Activated CD4-positive, CD25-positive, alpha-beta regulatory T cell treated with anti-CD3 and anti-CD28 coated beads, Interleukin-2, amount 50 U/mL, for 72 hours (primary cell): ENCODE results near the gene ANXA6.
"Not testable (repeated sequence)": the region's sequence is repeated elsewhere in the genome, so short reads cannot be mapped to it uniquely, and the experiment has no call there.

ENCODE experiments used
- DNase-seq: peaks from one replicate; pipeline ENCODE4 v3.0.0; 2021

The ANXA6 gene

DNA sequence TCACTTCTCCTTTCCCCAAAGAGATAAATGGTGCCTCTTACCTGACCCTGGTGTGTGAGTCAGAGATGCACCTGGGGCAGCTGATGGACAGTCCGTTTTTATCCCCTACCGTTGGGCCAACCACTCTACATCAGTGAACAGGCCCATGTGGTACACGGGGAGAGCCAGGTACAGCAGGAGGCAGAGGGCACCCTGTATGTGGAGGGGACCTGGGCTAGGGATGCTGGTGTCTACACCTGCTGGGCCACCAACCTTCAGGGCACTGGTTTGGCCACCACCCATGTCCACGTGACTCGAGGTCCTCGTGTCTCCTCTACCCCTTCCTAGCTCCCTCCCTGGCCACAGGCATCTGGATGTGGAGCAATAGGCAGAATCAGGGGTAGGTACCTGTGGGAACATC lies 22.7 kb upstream of the ANXA6 start:
- DNase-seq = no peak

DNA sequence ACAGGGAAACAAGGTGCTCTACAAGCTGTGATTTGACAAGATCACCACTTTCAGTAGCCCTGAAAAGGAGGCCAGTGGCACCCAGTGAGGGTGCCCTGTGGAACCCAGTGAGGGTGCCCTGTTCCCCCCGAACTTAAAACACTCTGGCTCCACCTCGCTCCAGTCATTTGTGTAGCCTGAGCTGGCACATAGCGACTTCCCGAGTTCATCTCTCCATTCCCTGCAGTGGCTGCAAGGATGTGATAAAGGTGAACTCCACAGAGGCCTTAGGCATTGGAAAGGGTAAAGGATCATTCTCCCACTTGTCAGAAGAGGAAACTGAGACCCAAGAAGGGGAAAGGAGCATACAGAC lies 21.9 kb upstream of the ANXA6 start:
- DNase-seq = no peak

DNA sequence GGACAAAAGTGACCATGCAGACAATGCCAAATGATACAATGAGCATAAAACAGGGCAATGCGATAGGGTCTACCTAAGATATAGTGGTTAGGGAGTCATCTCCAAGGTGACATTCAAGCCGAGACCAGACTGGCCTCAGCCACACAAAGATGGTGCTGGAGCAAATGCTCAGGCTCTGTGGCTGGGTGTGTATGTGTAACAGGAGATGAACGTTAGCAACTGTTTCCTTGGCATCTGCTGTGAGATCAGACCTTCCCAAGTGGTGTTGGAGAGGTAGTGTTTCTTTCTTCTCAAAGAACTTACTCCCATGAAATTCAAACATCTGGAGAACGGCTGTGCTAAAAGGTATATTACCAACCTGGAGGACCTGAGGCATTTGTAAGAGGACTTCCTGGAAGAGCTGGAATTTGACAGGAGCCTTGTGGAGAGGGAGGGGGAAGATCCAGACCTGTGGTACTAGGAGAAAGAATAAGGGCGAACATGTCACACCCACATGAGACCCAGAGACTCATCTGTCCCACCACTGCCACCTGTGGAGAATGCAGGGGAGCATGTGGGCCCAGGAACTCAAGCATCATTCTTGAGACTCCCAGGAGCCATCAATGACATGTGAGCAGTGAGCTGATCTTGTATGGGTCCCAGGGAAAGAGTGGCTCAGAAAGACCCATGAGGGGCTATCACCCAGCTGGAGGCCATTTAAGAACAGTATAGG lies 21.4 kb upstream of the ANXA6 start:
- DNase-seq = no peak

DNA sequence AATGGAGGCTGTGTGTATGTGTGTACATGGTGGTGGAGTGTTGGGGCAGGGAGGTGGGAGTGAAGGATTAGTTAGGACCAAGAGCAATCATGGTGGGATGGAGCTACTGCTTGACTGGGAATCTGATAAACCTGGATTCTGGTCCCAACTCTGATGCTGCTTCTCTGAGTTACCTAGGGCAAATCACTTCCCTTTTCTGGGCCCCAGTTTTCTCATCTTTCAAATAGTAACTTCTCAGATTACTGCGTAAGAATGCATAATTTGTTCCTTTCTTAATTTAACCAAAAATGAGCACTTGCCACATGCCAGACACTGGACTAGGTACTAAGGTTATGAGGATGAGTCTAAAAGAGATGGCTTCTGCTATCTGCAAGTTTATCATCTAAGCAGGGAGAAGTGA lies 20.8 kb upstream of the ANXA6 start:
- no peak for DNase-seq

DNA sequence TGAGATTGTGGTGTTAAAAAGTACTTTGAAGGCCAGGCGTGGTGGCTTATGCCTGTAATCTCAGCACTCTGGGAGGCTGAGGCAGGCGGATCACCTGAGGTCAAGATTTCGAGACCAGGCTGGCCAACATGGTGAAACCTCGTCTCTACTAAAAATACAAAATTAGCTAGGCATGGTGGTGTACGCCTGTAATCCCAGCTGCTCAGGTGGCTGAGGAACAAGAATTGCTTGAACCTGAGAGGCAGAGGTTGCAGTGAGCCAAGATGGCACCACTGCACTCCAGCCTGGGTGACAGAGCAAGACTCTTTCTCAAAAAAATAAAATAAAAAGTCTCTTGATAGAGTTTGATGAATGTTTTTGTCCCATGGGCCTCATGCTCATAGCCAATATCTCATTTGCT lies 18.7 kb upstream of the ANXA6 start:
- DNase-seq = not testable (repeated sequence)

DNA sequence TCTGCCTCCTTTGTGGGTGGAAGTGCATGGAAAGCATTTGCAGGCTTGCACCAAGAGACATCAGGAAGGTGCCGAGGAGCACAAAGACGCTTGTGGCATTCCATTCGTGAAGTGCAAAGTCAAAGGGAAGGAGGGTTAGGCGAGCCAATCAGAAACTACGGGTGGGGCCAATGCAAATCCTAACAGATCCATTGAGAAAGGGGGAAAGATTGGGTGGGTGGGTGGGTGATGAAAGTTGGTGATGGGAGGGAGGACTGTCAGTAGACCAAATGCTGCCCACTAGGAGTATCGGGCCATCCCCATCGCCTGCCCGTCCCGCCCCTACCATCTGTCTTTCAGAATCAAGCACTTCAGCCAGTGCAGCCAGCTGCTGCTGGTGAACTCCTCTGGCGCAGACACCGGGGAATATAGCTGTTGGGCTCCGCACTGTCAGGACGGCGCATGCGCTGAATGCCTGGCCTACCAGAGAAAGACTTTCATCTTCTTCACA lies 17.1 kb upstream of the ANXA6 start:
- no peak for DNase-seq

DNA sequence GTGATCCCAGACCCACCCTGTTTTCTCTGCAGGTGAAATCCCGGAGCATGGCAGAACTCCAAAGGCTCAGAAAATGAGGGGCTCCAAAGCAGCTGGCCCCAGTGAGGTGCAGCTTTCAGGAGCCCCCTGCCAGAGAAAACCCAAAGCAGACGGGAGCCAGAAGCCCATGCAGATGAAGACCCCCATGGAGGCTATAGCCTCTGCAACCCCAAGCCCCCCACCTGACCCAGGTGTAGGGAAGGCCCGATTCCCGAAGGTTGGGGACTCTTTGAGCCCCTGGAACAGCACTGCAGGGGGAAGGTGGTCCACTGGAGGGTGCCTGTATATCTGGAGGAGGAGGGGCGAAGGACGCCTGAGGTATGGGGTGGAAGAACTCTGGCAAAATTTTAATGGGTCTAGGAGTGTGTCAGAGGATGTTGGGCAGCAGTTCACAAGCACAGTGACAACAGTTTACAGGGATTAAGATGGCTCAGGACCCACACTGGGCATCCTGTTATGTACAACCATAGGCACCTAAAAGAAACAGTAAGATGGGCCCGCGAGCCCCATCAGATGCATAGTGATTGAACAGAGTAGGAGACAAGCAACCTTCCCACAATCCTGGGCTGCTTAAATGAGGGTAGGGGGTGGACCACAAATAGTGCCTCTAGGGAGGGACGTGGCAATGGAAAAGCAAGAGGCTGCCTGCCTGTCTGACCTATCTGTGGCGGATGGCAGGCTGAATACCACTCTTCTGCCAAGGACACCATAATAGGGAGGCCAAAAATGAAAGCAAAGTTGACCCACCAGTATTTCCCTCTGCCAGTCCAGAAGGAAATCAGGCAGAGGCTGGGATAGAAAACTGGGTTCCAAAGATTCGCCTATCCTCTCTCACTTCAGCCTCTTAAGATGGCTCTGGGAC lies 16.4 kb upstream of the ANXA6 start:
- DNase-seq = no peak

DNA sequence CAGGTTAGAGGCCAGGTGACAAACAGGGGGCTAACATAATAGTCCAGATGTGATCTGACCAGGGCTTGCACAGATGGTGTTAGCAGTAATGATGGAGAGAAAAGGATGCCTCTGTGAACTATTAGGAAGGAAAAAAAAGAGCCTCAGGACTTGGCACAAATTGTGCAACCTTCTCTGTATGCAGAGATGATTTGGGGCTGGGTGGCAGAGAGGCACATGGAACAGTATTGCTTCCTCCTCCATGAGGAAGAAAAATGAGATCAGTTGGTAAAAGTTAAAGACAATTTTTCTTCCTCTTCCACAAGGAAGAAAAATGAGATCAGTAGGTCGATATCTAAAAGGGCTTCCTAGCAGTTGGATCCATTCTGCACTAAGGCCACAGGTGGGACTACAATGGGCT lies 13.9 kb upstream of the ANXA6 start:
- DNase-seq = no peak

DNA sequence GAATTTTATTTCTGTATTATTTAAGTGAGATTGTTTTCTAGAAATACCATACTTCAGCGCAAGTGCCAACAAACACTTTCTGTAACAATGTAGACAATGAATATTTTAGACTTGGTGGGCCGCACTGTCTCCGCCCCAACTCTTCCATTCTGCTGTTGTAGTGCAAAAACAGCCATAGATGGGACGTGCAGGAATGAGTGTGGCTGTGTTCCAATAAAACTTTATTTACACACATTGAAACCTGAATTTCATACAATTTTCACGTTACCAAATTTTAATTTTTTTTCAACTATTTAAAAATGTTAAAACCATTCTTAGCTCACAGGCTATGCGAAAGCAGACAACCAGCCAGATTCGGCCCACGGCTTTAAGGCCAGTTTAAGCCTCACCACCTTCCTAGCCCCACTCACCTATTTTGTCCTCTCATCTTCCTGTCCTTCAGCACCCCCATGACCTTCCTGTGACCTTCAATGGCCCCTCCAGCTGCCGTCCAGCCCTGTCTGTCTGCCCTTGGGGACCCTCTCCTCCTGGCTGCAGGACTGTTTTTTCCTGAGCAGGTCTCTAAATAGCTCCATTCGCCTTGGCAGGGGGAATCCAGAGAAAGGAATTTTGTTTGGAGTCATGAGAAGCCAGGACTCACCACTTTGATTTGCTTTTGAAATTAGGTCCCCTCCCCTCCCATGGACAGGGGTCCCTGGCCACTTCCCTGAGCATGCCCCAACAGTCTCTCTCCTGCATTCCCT lies 11.2 kb upstream of the ANXA6 start:
- DNase-seq = no peak

DNA sequence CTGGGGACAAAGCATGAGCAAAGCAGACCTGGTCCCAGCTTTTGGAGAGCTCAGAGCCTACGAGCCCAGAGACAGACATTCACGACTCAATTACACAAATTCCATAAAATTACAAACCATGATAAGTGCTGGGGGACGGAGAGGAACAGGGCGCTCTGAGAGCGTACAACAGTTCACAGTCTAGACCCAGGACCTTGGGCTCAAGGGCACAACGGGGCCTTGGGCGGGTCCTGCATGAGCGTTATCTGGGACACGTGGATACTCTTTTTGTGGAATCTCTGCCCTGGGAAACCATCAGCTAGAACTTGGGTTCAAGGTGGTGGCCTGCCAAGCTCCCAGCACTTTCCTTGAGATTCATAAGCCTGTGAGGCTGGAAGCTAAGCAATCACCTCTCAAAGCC lies 9.4 kb upstream of the ANXA6 start:
- no peak for DNase-seq

DNA sequence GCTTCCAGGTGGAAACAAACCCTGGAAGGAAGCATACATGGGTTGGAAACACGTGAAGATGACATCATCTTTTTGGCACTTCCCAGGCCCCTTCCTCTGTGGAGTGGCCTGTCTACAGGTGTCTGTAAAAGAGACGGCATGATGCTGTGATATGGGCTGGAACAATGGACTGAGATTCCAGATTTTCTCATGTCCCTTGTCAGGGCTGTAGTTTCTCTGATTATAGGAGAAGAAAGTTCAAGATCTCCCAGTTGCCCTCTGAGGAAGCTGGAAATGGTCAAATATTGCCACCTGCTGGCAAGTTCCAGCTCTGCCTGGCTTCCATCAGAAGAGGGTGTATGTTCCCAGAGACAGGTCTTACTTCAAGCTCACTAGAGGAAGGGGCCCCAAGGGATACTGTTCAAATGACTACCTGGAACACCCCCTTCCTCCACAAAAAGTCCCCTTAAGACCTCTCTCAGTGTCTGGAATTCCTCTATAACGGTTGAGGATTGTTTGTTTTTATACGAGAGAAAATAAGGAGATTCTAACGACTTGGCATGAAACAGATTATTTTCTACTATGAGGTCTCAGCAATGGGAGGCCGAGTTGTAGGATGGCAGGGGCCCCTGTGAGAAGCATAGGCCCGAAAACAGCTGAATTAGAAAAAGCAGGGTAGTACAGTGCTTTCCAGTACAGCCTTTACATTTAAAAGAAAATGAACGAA lies 7.3 kb upstream of the ANXA6 start:
- peak; percentile 78 for DNase-seq

DNA sequence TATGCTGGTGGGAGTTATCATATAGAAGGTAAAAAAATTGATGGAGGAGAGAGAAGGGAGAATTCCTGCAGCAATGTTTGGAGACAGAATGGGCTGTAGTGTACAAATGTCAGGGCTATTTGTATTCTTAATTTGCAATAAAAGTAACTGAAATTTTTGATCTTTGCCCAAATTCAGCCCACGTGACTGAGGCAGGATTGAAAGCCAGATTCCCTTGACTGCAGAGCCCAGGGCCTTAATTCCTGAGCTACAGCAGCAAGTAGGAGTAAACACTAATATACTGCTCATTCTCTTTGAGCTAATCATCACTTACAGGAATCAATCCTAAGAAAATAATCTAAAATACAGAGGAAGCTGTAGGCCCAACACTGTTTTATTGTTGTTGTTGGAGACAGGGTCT lies 5.2 kb upstream of the ANXA6 start:
- no peak for DNase-seq

DNA sequence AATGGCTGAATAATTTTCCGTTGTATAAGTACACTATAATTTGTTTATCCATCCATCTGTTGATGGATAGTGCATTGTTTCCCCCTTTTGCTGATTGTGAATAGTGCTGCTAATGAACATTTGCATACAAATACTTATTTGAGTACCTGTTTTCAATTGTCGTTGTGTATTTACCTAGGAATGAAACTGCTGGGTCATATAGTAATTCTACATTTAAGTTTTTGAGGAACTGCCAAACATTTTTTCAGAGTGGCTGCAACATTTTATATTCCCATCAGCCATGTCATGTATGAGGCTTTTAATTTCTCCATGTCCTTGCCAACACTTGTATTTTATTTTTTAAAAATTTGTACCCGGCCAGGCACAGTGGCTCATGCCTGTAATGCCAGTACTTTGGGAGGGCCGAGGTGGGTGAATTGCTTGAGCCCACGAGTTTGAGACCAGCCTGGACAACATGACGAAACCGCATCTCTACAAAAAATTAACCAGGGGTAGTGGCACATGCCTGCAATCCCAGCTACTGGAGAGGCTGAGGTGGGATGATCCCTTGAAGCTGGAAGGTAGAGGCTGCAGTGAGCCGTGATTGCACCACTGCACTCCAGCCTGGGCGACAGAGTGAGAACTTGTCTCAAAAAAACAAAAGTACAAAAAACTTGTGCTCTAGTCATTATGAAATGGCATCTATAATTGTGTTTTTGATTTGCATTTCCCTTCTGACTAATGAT lies 2.2 kb upstream of the ANXA6 start:
- DNase-seq = no peak

DNA sequence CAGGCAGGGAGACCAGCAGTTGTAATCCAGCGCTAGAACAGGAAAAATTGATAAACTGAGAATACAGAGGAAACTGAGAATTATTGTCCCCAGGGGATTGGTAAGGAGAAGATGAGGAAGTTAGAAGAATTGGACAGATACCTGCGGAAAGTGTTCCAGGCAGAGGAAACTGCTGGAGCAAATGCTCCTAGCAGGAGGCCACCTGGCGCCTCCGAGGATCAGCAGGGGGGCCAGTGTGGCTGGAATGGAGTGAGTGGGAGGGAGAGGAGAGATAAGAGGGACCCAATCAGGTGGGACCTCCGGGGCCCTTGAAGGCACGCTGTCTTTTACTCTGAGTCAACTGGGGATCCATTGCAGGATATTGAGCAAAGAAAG lies 695 bp upstream of the ANXA6 start:
- DNase-seq = no peak

DNA sequence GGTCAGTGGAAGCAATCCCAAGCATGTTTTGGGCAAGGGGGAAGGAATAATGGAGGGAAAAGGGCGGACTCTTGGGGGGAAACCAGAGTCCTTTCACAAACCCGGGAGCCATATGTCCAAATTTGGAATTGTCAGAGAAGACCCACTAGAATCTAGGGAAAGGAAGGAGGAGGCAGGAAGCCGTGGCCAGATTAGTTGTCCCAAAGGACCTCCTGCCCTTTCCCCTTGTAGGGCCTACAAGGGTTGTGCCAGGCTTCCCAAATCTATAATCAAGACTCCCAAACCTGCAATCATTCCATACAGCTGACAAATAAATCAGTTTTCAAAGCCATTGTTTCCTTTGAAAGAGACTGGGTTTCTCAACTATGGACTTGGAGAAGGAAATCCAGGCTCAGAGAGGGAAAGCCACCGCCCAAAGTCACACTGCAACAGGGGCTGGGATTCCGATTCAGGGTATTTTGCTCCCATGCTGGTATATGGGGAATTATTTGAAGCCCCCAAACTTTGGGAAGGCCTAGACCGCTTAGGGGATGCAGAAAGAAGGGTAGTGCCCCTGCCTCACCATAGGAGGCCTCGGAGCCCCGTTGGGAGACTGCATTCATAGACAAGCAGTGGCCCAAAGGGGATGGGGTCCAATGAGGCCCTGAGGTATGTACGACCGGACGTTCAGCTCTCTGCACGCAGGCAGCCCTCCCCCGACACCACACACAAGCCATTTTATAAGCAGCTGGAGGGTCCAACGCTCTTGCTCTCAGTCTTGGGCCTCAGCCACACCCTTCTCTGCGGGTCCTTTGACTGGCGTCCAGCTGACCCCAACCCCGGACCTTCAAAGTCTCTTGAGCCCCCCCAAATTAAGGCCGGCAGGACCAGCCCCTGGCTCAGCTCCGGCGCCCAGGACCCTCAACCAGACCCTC lies 815 bp downstream of the ANXA6 start:
- no peak for DNase-seq

DNA sequence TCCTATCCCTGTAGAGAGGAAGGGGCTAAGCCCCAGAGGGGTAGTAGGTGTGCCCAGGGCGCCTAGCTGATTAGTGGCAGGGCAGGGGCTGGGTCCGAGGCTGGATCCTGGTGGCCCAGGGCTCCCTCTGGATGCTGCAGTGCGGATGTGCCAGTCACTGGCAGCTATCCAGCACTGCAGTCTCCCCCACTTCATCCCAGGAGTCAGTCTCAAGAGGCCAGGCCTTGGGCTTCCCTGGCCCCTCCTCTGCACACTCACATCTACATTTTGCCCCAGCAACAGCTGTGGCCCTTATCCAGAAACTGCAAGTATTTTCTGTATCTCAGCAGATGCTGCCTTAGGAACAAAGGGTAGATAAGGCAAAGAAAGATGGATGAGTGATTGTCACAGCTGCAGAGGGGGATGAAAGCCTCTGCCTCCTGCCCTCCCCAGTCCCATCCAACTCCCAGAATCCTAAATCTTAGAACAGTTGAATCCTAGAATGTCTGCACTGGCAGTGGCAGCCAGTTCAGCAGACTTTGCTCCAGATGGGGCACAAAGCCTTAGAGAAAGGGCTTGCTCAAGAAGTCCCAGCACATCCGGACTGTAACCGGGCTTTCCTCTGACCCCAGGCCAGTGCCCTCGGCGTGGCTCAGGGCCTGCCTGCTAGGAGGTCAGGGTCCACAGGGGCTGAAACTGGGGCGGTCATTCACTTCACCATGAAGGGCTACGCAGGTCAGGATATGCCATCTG lies 1.6 kb downstream of the ANXA6 start:
- no peak for DNase-seq

DNA sequence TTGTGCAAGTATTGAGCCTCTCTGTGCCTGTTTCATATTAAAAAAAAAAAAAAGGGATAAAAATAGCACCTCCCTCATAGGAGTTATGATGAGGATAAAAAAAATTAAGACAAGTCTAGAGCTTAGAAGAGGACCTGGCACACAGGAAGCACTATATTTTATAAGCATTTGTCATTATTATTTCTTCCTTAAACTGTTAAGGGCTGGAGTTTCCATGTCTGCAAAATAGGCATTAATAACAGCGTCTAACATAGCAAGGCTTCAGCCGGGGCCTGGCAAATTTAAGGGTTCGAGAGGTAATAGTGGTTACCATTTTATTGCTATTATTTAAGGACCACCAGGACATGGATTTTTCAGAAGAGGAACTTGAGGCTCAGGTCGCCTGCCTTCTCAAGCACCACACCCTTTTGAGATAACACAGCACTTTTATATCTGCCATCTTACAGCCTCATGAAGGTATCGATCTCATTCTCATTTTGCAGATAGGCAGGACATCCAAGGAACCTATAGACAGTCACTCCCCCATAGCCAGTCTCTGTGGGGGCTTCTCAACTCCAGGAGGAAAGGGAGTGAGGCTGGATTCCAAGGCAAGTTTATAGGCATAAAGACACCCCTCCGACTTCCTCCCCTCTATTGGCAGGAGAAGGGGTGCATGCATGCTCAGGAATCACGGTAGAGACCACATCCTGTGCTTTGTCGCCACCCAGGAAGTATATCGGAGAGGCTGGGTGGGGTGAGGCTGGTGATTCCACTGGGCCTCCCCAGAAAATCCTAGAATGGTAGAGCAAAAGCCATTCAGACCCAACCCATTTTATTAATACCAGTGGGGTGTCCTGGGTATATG lies 2.4 kb downstream of the ANXA6 start:
- DNase-seq = no peak

DNA sequence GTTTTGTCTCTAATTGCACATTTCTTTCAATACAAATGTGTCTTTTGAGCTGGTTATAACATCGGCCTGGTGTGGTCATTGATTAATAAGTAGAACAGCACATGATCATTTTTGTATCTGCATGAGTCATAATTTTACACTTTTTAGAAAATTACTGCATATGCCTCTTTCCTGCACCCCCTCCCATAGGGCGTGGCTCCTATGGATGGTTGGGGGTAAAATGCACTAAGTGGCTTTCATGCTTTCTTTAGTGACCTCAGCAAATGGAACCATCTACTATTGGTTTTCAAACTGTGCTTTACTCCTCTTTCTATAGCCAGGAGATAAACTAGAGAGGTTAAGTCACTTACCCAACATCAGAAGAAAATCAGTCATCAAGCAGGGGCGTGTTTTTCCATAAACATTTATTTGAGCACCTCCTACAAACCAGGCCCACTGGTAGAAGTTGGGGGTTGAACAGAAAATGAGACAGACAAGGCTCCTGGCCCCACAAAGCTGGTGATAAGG lies 3.8 kb downstream of the ANXA6 start:
- DNase-seq = no peak

DNA sequence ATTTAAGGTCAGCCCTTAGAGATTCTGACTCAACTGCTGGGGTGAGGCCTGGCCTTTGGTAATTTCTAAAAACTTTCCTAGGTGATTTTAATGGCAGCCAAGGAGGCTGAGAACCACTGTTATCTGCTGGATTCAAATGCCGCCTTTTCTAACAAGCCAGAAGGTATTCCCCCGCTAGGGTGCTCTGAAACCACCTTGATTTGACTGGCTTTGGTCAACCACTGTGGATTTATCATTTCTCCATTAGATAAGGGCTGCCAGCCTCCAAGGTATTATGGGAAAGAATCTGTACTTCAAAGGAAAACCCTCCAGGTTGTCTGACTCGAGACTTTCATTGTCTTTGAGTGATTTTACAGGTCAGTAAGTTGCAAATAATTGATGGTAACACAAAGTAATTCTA lies 4.3 kb downstream of the ANXA6 start:
- no peak for DNase-seq
